Neural cell (in vitro differentiated cells): Measurements from ENCODE around the gene PSIP1. TPM values are rescaled to one million over a fixed set of nuclear protein-coding genes. Genes with fewer than 3 reads are reported as not detected.

Source experiments
- H2AFZ ChIP-seq: fragments of 200-600, 300-800 bp; sonication (generic), shearing (Covaris generic); 2 replicates; pipeline ENCODE4 v1.6.0; 2014; ENCODE audit warnings: low read depth, mild to moderate bottlenecking, antibody characterized with exemption, low read length, moderate library complexity
- H3F3A ChIP-seq: fragments of 200-600 bp; shearing (Covaris generic); 2 replicates; pipeline ENCODE4 v1.6.1; 2016; ENCODE audit warnings: mild to moderate bottlenecking, moderate library complexity, mixed read lengths, antibody characterized with exemption, low read length; ENCODE audit not compliant: insufficient read depth, poor library complexity, severe bottlenecking
- H3K27ac ChIP-seq: fragments of 200-600, 300-800 bp; sonication (generic), shearing (Covaris generic); 2 replicates; pipeline ENCODE4 v1.5.1; 2014; ENCODE audit warnings: mild to moderate bottlenecking, low read length, moderate library complexity
- H3K27me3 ChIP-seq: fragments of 300-800, 200-600 bp; sonication (generic), shearing (Covaris generic); 2 replicates; pipeline ENCODE4 v1.6.0; 2014; ENCODE audit warnings: mild to moderate bottlenecking, low read depth, low read length, moderate library complexity; ENCODE audit not compliant: insufficient read depth
- H3K36me3 ChIP-seq: fragments of 300-800, 200-600 bp; sonication (generic), shearing (Covaris generic); 2 replicates; pipeline ENCODE4 v1.5.1; 2014; ENCODE audit warnings: mild to moderate bottlenecking, antibody characterized with exemption, low read length, moderate library complexity; ENCODE audit not compliant: insufficient read depth
- H3K4me2 ChIP-seq: fragments of 300-800, 200-600 bp; sonication (generic), shearing (Covaris generic); 2 replicates; pipeline ENCODE4 v1.6.0; 2014; ENCODE audit warnings: mild to moderate bottlenecking, low read length
- H3K4me3 ChIP-seq: fragments of 300-800, 200-600 bp; sonication (generic), shearing (Covaris generic); 2 replicates; pipeline ENCODE4 v1.5.1; 2014; ENCODE audit warnings: mild to moderate bottlenecking, low read length, moderate library complexity
- H3K79me2 ChIP-seq: fragments of 200-600 bp; shearing (Covaris generic); replicated peaks from 2 replicates; pipeline ENCODE4 v1.6.0; 2014; ENCODE audit warnings: mild to moderate bottlenecking, low read length, moderate library complexity; ENCODE audit not compliant: insufficient read depth
- H3K9ac ChIP-seq: fragments of 300-800, 200-600 bp; sonication (generic), shearing (Covaris generic); 2 replicates; pipeline ENCODE4 v1.6.1; 2016; ENCODE audit warnings: mild to moderate bottlenecking, low read length, mixed read lengths
- H3K9me2 ChIP-seq: fragments of 200-600 bp; shearing (Covaris generic); 2 replicates; pipeline ENCODE4 v1.6.1; 2016; ENCODE audit warnings: mild to moderate bottlenecking, low read length, mixed read lengths; ENCODE audit not compliant: insufficient read depth
- H3K9me3 ChIP-seq: fragments of 200-600, 300-800 bp; sonication (generic), shearing (Covaris generic); 2 replicates; pipeline ENCODE4 v1.6.1; 2016; ENCODE audit warnings: mild to moderate bottlenecking, mixed run types, low read length, moderate library complexity, mixed read lengths
- H4K20me1 ChIP-seq: fragments of 200-600 bp; shearing (Covaris generic); 2 replicates; pipeline ENCODE4 v1.6.1; 2016; ENCODE audit warnings: mild to moderate bottlenecking, mixed run types; ENCODE audit not compliant: insufficient read depth
- CTCF ChIP-seq: fragments of 450-650 bp; IDR thresholded peaks from 2 replicates; pipeline ENCODE4 v1.5.1; 2014; ENCODE audit warnings: antibody characterized with exemption, mild to moderate bottlenecking, moderate library complexity; ENCODE audit not compliant: poor library complexity, severe bottlenecking
- EP300 ChIP-seq: fragments of 450-650 bp; conservative IDR thresholded peaks from 2 replicates; pipeline ENCODE4 v1.6.1; 2014; ENCODE audit warnings: antibody characterized with exemption, mild to moderate bottlenecking, moderate library complexity; ENCODE audit not compliant: poor library complexity, severe bottlenecking
- EZH2 ChIP-seq: fragments of 200-600, 300-800 bp; shearing (Covaris generic), sonication (generic); IDR thresholded peaks from 2 replicates; pipeline ENCODE4 v1.6.1; 2014; ENCODE audit warnings: antibody characterized with exemption, low read length, borderline replicate concordance, mild to moderate bottlenecking; ENCODE audit not compliant: insufficient read depth, poor library complexity, severe bottlenecking
- MXI1 ChIP-seq: fragments of 450-650 bp; conservative IDR thresholded peaks from 2 replicates; pipeline ENCODE4 v1.6.1; 2014; ENCODE audit warnings: antibody characterized with exemption, mild to moderate bottlenecking; ENCODE audit not compliant: poor library complexity, severe bottlenecking
- POLR2AphosphoS5 ChIP-seq: IDR thresholded peaks from 2 replicates; pipeline ENCODE4 v1.6.1; 2012
- RAD21 ChIP-seq: fragments of 450-650 bp; conservative IDR thresholded peaks from 2 replicates; pipeline ENCODE4 v1.6.1; 2014; ENCODE audit warnings: antibody characterized with exemption, mild to moderate bottlenecking, moderate library complexity
- REST ChIP-seq: IDR thresholded peaks from 2 replicates; pipeline ENCODE4 v1.6.1; 2012; ENCODE audit warnings: borderline replicate concordance
- SMC3 ChIP-seq: fragments of 450-650 bp; conservative IDR thresholded peaks from 2 replicates; pipeline ENCODE4 v1.6.1; 2014; ENCODE audit warnings: antibody characterized with exemption, mild to moderate bottlenecking, moderate library complexity; ENCODE audit not compliant: poor library complexity
- TAF1 ChIP-seq: IDR thresholded peaks from 2 replicates; pipeline ENCODE4 v1.6.1; 2012; ENCODE audit warnings: low read depth
- polyA plus RNA-seq: library from polyadenylated mRNA; depleted of rRNA; stranded (reverse); fragments of >200 nt; gene quantifications from 2 replicates; pipeline ENCODE4 v1.2.3, GENCODE V29; 2014

The PSIP1 gene
- polyA plus RNA-seq, 1 donor from 2014 or later, result 339 TPM

- TF ChIP-seq EZH2 (no peak), SMC3 (no peak), REST (no peak), CTCF (no peak), TAF1 (no peak), RAD21 (no peak), EP300 (no peak), POLR2AphosphoS5 (no peak)
- Histone ChIP-seq H3K27ac (peak overlapping the region; percentile 96), H3K4me3 (peak overlapping the region; percentile 87), H3K36me3 (peaks cover 6% of the 10 kb centered on the region), H3K79me2 (peaks cover 42% of the 10 kb centered on the region), H3F3A (no peaks in the 10 kb centered on the region), H3K9me2 (no peaks in the 10 kb centered on the region), H2AFZ (peak overlapping the region; percentile 83), H3K9ac (peak overlapping the region; percentile 94), H3K4me2 (peak overlapping the region; percentile 66), H3K9me3 (no peaks in the 10 kb centered on the region), H4K20me1 (no peaks in the 10 kb centered on the region), H3K27me3 (no peaks in the 10 kb centered on the region)
These were observed 88.8 kb downstream of the PSIP1 start for GRCh38 chr9:15421990-15422371.

GRCh38 chr9:15421532-15421931 lies 89.2 kb downstream of the PSIP1 start:
- Histone ChIP-seq H3K4me3 (no peak overlapping the region), H3K27me3 (no peaks in the 10 kb centered on the region), H4K20me1 (no peaks in the 10 kb centered on the region), H3K79me2 (peaks cover 38% of the 10 kb centered on the region), H3K27ac (peak overlapping the region; percentile 96), H3K9ac (no peak overlapping the region), H3K9me3 (no peaks in the 10 kb centered on the region), H3F3A (no peaks in the 10 kb centered on the region), H2AFZ (peak overlapping the region; percentile 83), H3K4me2 (no peak overlapping the region), H3K9me2 (no peaks in the 10 kb centered on the region), H3K36me3 (peaks cover 6% of the 10 kb centered on the region)
- TF ChIP-seq MXI1 (no peak), SMC3 (no peak), TAF1 (no peak), CTCF (no peak), RAD21 (no peak), EZH2 (no peak), POLR2AphosphoS5 (no peak), EP300 (no peak), REST (no peak)
